Panc1 (cell line): ENCODE data around the gene HOMER1. TPM values are rescaled to one million over a fixed set of nuclear protein-coding genes. Genes with fewer than 3 reads are reported as not detected.

Source experiments
- ATAC-seq: fragments of 200-7000 bp; cut with Tn5 transposase; 2 replicates; pipeline ENCODE4 v1.9.1; 2020; ENCODE audit warnings: mild to moderate bottlenecking, moderate library complexity
- BruUV-seq: library from RNA; stranded (reverse); fragments of 400-500 nt; replicated peaks from 2 replicates; lab custom pipeline; 2021; lab: Mats Ljungman, UMichigan
- CTCF ChIA-PET: fragments of 300-600 bp; sonication (Branson Sonifier 250); formaldehyde crosslinking; loops from one replicate; lab custom pipeline; 2022; ENCODE audit warnings: antibody characterized with exemption; lab: Charles Lee
- POLR2A ChIA-PET: fragments of 300-600 bp; sonication (Branson Sonifier 250); formaldehyde crosslinking; loops from one replicate; lab custom pipeline; 2022; ENCODE audit warnings: antibody characterized with exemption; lab: Charles Lee
- DNase-seq: peaks from one replicate; pipeline ENCODE4 v3.0.0-alpha.2; 2010; ENCODE audit warnings: low read depth, low spot score
- H3K27ac ChIP-seq: 2 replicates; pipeline ENCODE4 v1.5.1; 2011; ENCODE audit warnings: mild to moderate bottlenecking, low read length, inconsistent platforms
- H3K27me3 ChIP-seq: fragments of 200-500 bp; sonication (Bioruptor generic); 2 replicates; pipeline ENCODE4 v1.6.0; 2014; ENCODE audit warnings: low read length, inconsistent platforms; ENCODE audit not compliant: control insufficient read depth, insufficient read depth
- H3K36me3 ChIP-seq: fragments of 200-500 bp; sonication (Bioruptor generic); 2 replicates; pipeline ENCODE4 v1.5.1; 2014; ENCODE audit warnings: inconsistent platforms, mild to moderate bottlenecking, low read length, moderate library complexity; ENCODE audit not compliant: control insufficient read depth, insufficient read depth
- H3K4me1 ChIP-seq: 2 replicates; pipeline ENCODE4 v1.5.1; 2011; ENCODE audit warnings: inconsistent platforms, mild to moderate bottlenecking, low read length, moderate library complexity; ENCODE audit not compliant: control insufficient read depth, insufficient read depth
- H3K4me3 ChIP-seq, 2 experiments: 2 replicates each; pipeline ENCODE4 v1.5.1; 2011 to 2012; ENCODE audit warnings: low read depth in 2 of 2, low read length in 2 of 2, mild to moderate bottlenecking in 2 of 2, inconsistent platforms in 1 of 2, moderate library complexity in 1 of 2
- H3K9me3 ChIP-seq: fragments of 200-500 bp; sonication (Bioruptor generic); 2 replicates; pipeline ENCODE4 v1.5.1; 2014; ENCODE audit warnings: low read depth, mild to moderate bottlenecking, inconsistent platforms, low read length, moderate library complexity; ENCODE audit not compliant: control insufficient read depth, insufficient read depth
- POLR2AphosphoS5 ChIP-seq: IDR thresholded peaks from 2 replicates; pipeline ENCODE4 v1.6.1; 2012; ENCODE audit warnings: mild to moderate bottlenecking, low read depth, low read length, moderate library complexity
- SIN3A ChIP-seq: IDR thresholded peaks from 2 replicates; pipeline ENCODE4 v1.6.1; 2012; ENCODE audit warnings: low read depth, mild to moderate bottlenecking, low read length, moderate library complexity, borderline replicate concordance; ENCODE audit not compliant: insufficient read depth
- TCF7L2 ChIP-seq: IDR thresholded peaks from 2 replicates; pipeline ENCODE4 v1.6.1; 2011; ENCODE audit warnings: mild to moderate bottlenecking, low read depth, low read length, inconsistent platforms
- in situ Hi-C: cut with HindIII; loops from 2 replicates; pipeline ENCODE4 v1.10.0; 2016; ENCODE audit warnings: low sequenced_read_pairs, low pct_unique_long_range_greater_than_20kb
- intact Hi-C: fragments of 100-400 bp; cut with micrococcal nuclease; formaldehyde crosslinking; loops from one replicate; pipeline ENCODE4 v1.10.0; 2022; ENCODE audit not compliant: unreplicated experiment
- total RNA-seq: library from RNA; stranded (reverse); gene quantifications from one replicate; pipeline ENCODE4 v1.2.1, GENCODE V29; 2021; ENCODE audit not compliant: unreplicated experiment
- TF ChIP-seq, protein P1 (sequence below): fragments of 450-650 bp; IDR thresholded peaks from 2 replicates; pipeline ENCODE4 v1.5.1; 2017; ENCODE audit warnings: mild to moderate bottlenecking
- TF ChIP-seq, protein P2 (sequence below), 2 experiments: IDR thresholded peaks; 2 replicates each; pipeline ENCODE4 v1.6.1; 2011 to 2012; ENCODE audit warnings: low read depth in 2 of 2, control low read depth in 1 of 2, low read length in 1 of 2, mild to moderate bottlenecking in 1 of 2, moderate library complexity in 1 of 2; ENCODE audit not compliant: insufficient read depth in 1 of 2

HOMER1 gene
- total RNA-seq, 1 experiment from 2014 or later = 19.6 TPM

DNA sequence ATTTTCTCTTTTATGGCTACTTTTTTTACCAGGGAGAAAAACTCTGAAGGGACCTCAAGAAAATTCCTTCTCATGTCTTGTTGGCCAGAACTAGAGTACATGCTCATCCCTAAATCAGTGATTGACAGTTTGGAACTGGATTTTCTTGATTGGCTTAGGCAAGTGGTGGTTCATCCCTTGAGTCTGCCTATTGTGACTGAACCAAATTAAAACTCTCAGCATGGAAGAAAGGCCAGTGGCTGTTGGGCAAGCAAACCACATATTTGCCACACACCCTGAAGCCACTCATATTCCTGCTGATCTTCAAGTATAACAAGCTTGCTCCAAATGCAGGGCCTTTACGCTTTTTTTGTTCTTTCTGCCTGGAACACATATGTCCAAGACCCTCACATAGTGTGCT is 7.2 kb upstream of the HOMER1 start:
- CTCF ChIA-PET = no interaction called here
- intact Hi-C loops = no loop called here
- in situ Hi-C loops = no loop called here
- POLR2A ChIA-PET = interaction anchor here (0.6 kb wide), 1 partner anchor 544 kb away, joined by 3 read pairs; no protein-coding TSS in a partner anchor
- no peaks in the 10 kb centered on the region for H3K4me1 ChIP-seq
- ATAC-seq (no peak), DNase-seq (no peak)
- H3K27ac ChIP-seq = no peak overlapping the region
- no TSS peak for BruUV-seq
- TF ChIP-seq TCF7L2 (no peak), POLR2AphosphoS5 (no peak), SIN3A (no peak)
- TF ChIP-seq, protein P1, sequence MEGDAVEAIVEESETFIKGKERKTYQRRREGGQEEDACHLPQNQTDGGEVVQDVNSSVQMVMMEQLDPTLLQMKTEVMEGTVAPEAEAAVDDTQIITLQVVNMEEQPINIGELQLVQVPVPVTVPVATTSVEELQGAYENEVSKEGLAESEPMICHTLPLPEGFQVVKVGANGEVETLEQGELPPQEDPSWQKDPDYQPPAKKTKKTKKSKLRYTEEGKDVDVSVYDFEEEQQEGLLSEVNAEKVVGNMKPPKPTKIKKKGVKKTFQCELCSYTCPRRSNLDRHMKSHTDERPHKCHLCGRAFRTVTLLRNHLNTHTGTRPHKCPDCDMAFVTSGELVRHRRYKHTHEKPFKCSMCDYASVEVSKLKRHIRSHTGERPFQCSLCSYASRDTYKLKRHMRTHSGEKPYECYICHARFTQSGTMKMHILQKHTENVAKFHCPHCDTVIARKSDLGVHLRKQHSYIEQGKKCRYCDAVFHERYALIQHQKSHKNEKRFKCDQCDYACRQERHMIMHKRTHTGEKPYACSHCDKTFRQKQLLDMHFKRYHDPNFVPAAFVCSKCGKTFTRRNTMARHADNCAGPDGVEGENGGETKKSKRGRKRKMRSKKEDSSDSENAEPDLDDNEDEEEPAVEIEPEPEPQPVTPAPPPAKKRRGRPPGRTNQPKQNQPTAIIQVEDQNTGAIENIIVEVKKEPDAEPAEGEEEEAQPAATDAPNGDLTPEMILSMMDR = no peak
- TF ChIP-seq, protein P2, sequence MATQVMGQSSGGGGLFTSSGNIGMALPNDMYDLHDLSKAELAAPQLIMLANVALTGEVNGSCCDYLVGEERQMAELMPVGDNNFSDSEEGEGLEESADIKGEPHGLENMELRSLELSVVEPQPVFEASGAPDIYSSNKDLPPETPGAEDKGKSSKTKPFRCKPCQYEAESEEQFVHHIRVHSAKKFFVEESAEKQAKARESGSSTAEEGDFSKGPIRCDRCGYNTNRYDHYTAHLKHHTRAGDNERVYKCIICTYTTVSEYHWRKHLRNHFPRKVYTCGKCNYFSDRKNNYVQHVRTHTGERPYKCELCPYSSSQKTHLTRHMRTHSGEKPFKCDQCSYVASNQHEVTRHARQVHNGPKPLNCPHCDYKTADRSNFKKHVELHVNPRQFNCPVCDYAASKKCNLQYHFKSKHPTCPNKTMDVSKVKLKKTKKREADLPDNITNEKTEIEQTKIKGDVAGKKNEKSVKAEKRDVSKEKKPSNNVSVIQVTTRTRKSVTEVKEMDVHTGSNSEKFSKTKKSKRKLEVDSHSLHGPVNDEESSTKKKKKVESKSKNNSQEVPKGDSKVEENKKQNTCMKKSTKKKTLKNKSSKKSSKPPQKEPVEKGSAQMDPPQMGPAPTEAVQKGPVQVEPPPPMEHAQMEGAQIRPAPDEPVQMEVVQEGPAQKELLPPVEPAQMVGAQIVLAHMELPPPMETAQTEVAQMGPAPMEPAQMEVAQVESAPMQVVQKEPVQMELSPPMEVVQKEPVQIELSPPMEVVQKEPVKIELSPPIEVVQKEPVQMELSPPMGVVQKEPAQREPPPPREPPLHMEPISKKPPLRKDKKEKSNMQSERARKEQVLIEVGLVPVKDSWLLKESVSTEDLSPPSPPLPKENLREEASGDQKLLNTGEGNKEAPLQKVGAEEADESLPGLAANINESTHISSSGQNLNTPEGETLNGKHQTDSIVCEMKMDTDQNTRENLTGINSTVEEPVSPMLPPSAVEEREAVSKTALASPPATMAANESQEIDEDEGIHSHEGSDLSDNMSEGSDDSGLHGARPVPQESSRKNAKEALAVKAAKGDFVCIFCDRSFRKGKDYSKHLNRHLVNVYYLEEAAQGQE (IDR thresholded peaks at IDR 0.05; ENCODE audit: insufficient read depth in 1 of 2, low read depth in 2 of 2, low read length in 1 of 2) = no peak
- no peaks in the 10 kb centered on the region for H3K27me3 ChIP-seq
- no peak overlapping the region for H3K4me3 ChIP-seq
- H3K9me3 ChIP-seq = no peaks in the 10 kb centered on the region
- no peaks in the 10 kb centered on the region for H3K36me3 ChIP-seq

DNA sequence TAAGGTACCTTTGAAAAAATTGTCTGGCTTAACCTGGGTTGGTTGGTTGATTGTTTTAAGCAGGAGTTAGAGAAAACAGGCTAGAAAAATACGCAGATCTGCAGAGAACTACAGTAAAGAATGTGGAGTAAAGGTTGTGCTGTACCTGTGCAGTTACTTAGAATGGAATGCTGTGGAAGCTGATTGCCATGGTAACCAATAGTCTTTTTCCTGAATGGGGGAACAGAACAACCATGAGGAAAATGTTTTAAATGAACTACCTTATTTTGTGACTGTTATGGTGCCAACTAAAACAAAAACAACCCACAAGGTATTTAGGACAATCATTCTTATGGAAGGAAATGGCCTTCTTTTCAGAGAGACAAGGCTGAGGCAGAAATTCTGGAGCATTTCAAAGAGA is 4.8 kb upstream of the HOMER1 start:
- no TSS peak for BruUV-seq
- no peaks in the 10 kb centered on the region for H3K9me3 ChIP-seq
- no peak for ATAC-seq
- no peak overlapping the region for H3K27ac ChIP-seq
- TF ChIP-seq TCF7L2 (no peak), SIN3A (no peak), POLR2AphosphoS5 (no peak)
- TF ChIP-seq, protein P1 = no peak
- TF ChIP-seq, protein P2 (IDR thresholded peaks at IDR 0.05; ENCODE audit: insufficient read depth in 1 of 2, low read depth in 2 of 2, low read length in 1 of 2) = no peak
- POLR2A ChIA-PET = no interaction called here
- H3K27me3 ChIP-seq = no peaks in the 10 kb centered on the region
- CTCF ChIA-PET = no interaction called here
- H3K4me1 ChIP-seq = peaks cover 5% of the 10 kb centered on the region; the same call in 1 of the 2 replicates
- no peak for DNase-seq
- no peaks in the 10 kb centered on the region; the same call in 1 of the 2 replicates for H3K36me3 ChIP-seq
- intact Hi-C loops = no loop called here
- H3K4me3 ChIP-seq = no peak overlapping the region
- in situ Hi-C loops = no loop called here
